Stomach (tissue), 9 donors: Measurements from ENCODE around the gene KCNH1. TPM values are rescaled to one million over a fixed set of nuclear protein-coding genes. Genes with fewer than 3 reads are reported as not detected.
A peak's percentile ranks its signal among the peaks of the same experiment; 100 is the strongest.

Experiments
- DNase-seq, 2 donors: peaks; one replicate each; pipeline versions ENCODE4 v3.0.0 to v3.0.0-alpha.2; 2013 to 2019
- H3K27ac ChIP-seq, 5 donors: fragments of 200-600 bp in 4 of 5; sonication (generic) in 4 of 5; one replicate each; pipeline ENCODE4 v1.5.1; 2013 to 2019; ENCODE audit warnings: mild to moderate bottlenecking in 1 of 5, moderate library complexity in 1 of 5
- H3K27me3 ChIP-seq, 3 donors: fragments of 200-600 bp; sonication (generic); one replicate each; pipeline ENCODE4 v1.5.1; 2017 to 2019; ENCODE audit warnings: mixed run types in 1 of 3
- H3K36me3 ChIP-seq, 4 donors: fragments of 200-600 bp; sonication (generic); 1 replicate in 3 of 4; 2 replicates in 1 of 4; pipeline ENCODE4 v1.5.1; 2016 to 2019
- H3K4me1 ChIP-seq, 4 donors: fragments of 200-600 bp; sonication (generic); one replicate each; pipeline ENCODE4 v1.5.1; 2016 to 2019
- H3K4me3 ChIP-seq, 4 donors: fragments of 200-600 bp; sonication (generic) in 3 of 4; one replicate each; pipeline ENCODE4 v1.5.1; 2016 to 2019; ENCODE audit warnings: mild to moderate bottlenecking in 1 of 4
- H3K9me3 ChIP-seq, 4 donors: fragments of 200-600 bp; sonication (generic); one replicate each; pipeline ENCODE4 v1.5.1; 2016 to 2019
- CTCF ChIP-seq, 7 experiments: fragments of 450-650 bp in 4 of 7; fragments of 200-600 bp in 3 of 7; sonication (generic) in 3 of 7; IDR thresholded peaks; one replicate each; pipeline ENCODE4 v1.5.1; 2016 to 2019; ENCODE audit warnings: antibody characterized with exemption in 7 of 7, control low read depth in 2 of 7, mild to moderate bottlenecking in 1 of 7
- EP300 ChIP-seq: sonication (generic); formaldehyde crosslinking; IDR thresholded peaks from one replicate; pipeline ENCODE4 v1.6.1; 2017; ENCODE audit warnings: antibody characterized with exemption
- POLR2A ChIP-seq, 4 donors: fragments of 450-650 bp; IDR thresholded peaks; one replicate each; pipeline ENCODE4 v1.6.1; 2016; ENCODE audit warnings: antibody characterized with exemption in 4 of 4, control low read depth in 2 of 4, mild to moderate bottlenecking in 1 of 4, moderate library complexity in 1 of 4
- POLR2AphosphoS5 ChIP-seq, 3 donors: sonication (generic); formaldehyde crosslinking; IDR thresholded peaks; one replicate each; pipeline ENCODE4 v1.6.1; 2016; ENCODE audit warnings: antibody characterized with exemption in 3 of 3
- WGBS, 5 donors: extraction: QIAGEN DNeasy Blood & Tissue Kit in 3 of 5; methylation state at CpG; one replicate each; pipeline versions ENCODE4 v1.1.5 to v1.1.7; 2013 to 2018; 5-methylcytosine and 5-hydroxymethylcytosine counted together
- intact Hi-C: fragments of 100-400 bp; cut with DNase I; formaldehyde crosslinking; loops from one replicate; pipeline ENCODE4 v1.15.1; 2023; ENCODE audit warnings: low total_unique reads
- polyA plus RNA-seq, 3 donors: library from polyadenylated mRNA; stranded (reverse); fragments of 200-250 nt; gene quantifications; one replicate each; pipeline ENCODE4 v1.2.3, GENCODE V29; 2013
- total RNA-seq, 5 donors: library from RNA; depleted of rRNA; stranded (reverse); fragments of >200 nt; gene quantifications; one replicate each; pipeline versions ENCODE4 v1.1.0 to v1.2.3, GENCODE V29; 2014 to 2016
- donor health status: healthy with polysubstance abuse.
- donor health status: Bipolar disorder and iron deficiency.
- donor health status: healthy.

Gene KCNH1
- total and polyA plus RNA-seq, 8 donors = 0.10 to 6.8 (median 3.2) TPM; not detected in 1

- 92 to 95% (median 93%) methylated on average over 4 of the region's 4 CpGs for WGBS, 5 donors
- Histone ChIP-seq H3K4me1 (no peaks in the 10 kb centered on the region), H3K27me3 (no peaks in the 10 kb centered on the region), H3K27ac (no peak overlapping the region), H3K36me3 (no peaks in the 10 kb centered on the region), H3K4me3 (no peak overlapping the region), H3K9me3 (peaks cover 0 to 12% (median 8%) of the 10 kb centered on the region in 4 donors)
- intact Hi-C loops = no loop called here
- no peak for TF ChIP-seq POLR2A (IDR thresholded peaks at IDR 0.05)
- no peak for TF ChIP-seq EP300
- TF ChIP-seq POLR2AphosphoS5 (IDR thresholded peaks at IDR 0.05) = no peak
- no peak for TF ChIP-seq CTCF (IDR thresholded peaks at IDR 0.05)
- no peak for DNase-seq
Observed at GRCh38 chr1:210755991-210756659, 377.8 kb downstream of the KCNH1 start.

GRCh38 chr1:210754878-210755665 is 378.9 kb downstream of the KCNH1 start:
- TF ChIP-seq CTCF (IDR thresholded peaks at IDR 0.05) (no peak), POLR2A (IDR thresholded peaks at IDR 0.05) (no peak), POLR2AphosphoS5 (IDR thresholded peaks at IDR 0.05) (no peak), EP300 (no peak)
- intact Hi-C loops = no loop called here
- Histone ChIP-seq H3K27me3 (no peaks in the 10 kb centered on the region), H3K4me3 (no peak overlapping the region), H3K27ac (no peak overlapping the region), H3K9me3 (peaks cover 0 to 6% (median 3%) of the 10 kb centered on the region in 4 donors), H3K36me3 (no peaks in the 10 kb centered on the region), H3K4me1 (no peaks in the 10 kb centered on the region)
- DNase-seq = peak in 1 of 2 donors; percentile 75
- 33 to 50% (median 35%) methylated on average over 8 of the region's 8 CpGs for WGBS, 5 donors

- no peak for TF ChIP-seq POLR2AphosphoS5 (IDR thresholded peaks at IDR 0.05)
- no peak for TF ChIP-seq CTCF (IDR thresholded peaks at IDR 0.05)
- TF ChIP-seq EP300 = no peak
- TF ChIP-seq POLR2A (IDR thresholded peaks at IDR 0.05) = no peak
- WGBS, 5 donors = 49 to 72% (median 62%) methylated on average over 2 of the region's 2 CpGs
- no peak for DNase-seq
- H3K27ac ChIP-seq = no peak overlapping the region
- intact Hi-C loops = no loop called here
- H3K36me3 ChIP-seq = no peaks in the 10 kb centered on the region
- H3K9me3 ChIP-seq = no peaks in the 10 kb centered on the region
- H3K4me1 ChIP-seq = no peaks in the 10 kb centered on the region
- H3K4me3 ChIP-seq = no peak overlapping the region
- no peaks in the 10 kb centered on the region for H3K27me3 ChIP-seq
Observed at GRCh38 chr1:210751911-210752310, 382.0 kb downstream of the KCNH1 start.

GRCh38 chr1:210750468-210750867 is 383.5 kb downstream of the KCNH1 start:
- Histone ChIP-seq H3K4me3 (no peak overlapping the region), H3K9me3 (no peaks in the 10 kb centered on the region), H3K27ac (no peak overlapping the region), H3K4me1 (no peaks in the 10 kb centered on the region), H3K27me3 (no peaks in the 10 kb centered on the region), H3K36me3 (no peaks in the 10 kb centered on the region)
- WGBS, 5 donors = 79 to 98% (median 87%) methylated on average over 1 of the region's 1 CpG
- TF ChIP-seq POLR2A (IDR thresholded peaks at IDR 0.05) (no peak), CTCF (IDR thresholded peaks at IDR 0.05) (no peak), EP300 (no peak), POLR2AphosphoS5 (IDR thresholded peaks at IDR 0.05) (no peak)
- intact Hi-C loops = no loop called here
- no peak for DNase-seq
